ENCODE data around the gene DBF4.
"Not testable (repeated sequence)": the region's sequence is repeated elsewhere in the genome, so short reads cannot be mapped to it uniquely, and the experiment has no call there.

The DBF4 gene

GRCh38 chr7:87918740-87919139, 42.4 kb downstream of the DBF4 start:
- no peaks in the 10 kb centered on the region for H3K79me1 ChIP-seq (replicated peaks; ENCODE audit: low read length, poor library complexity, severe bottlenecking)
- no peak overlapping the region for H3K4me3 ChIP-seq (ENCODE audit: insufficient read depth in 1 of 2, low read depth in 1 of 2, low read length in 2 of 2)
- H2BK120ac ChIP-seq (ENCODE audit: low read depth, low read length), result no peak overlapping the region
- no peak overlapping the region for H3K4me2 ChIP-seq (ENCODE audit: low read length, poor library complexity, severe bottlenecking)
- no peak overlapping the region for H3K9ac ChIP-seq (ENCODE audit: low read length)
- no peak overlapping the region for H3K14ac ChIP-seq (ENCODE audit: low read length in 2 of 2)
- H3K23ac ChIP-seq (ENCODE audit: low read length in 2 of 2), result no peak overlapping the region
- no peaks in the 10 kb centered on the region for H3K9me3 ChIP-seq (ENCODE audit: control insufficient read depth, low read length)
- no peaks in the 10 kb centered on the region for H3K4me1 ChIP-seq (ENCODE audit: control insufficient read depth, insufficient read depth, low read depth, low read length)
- H2AFZ ChIP-seq (ENCODE audit: low read depth, low read length), result no peak overlapping the region
- H3K18ac ChIP-seq (ENCODE audit: low read depth in 1 of 2, low read length in 2 of 2), result no peak overlapping the region
- DNase-seq, result no peak
- no peak overlapping the region for H3K4ac ChIP-seq (ENCODE audit: low read depth in 1 of 2, low read length in 2 of 2)
- H4K8ac ChIP-seq (ENCODE audit: low read length), result no peak overlapping the region
- no peak overlapping the region for H2BK5ac ChIP-seq (ENCODE audit: low read depth, low read length, poor library complexity, severe bottlenecking)
- no peaks in the 10 kb centered on the region for H3K36me3 ChIP-seq (ENCODE audit: control insufficient read depth in 1 of 2, insufficient read depth in 2 of 2, low read depth in 1 of 2, low read length in 2 of 2)
- no peak overlapping the region for H4K91ac ChIP-seq (ENCODE audit: low read length)
- H3K27me3 ChIP-seq (ENCODE audit: control insufficient read depth in 1 of 2, insufficient read depth in 1 of 2, low read length in 2 of 2), result no peaks in the 10 kb centered on the region
- no peak overlapping the region for H2BK15ac ChIP-seq (ENCODE audit: low read depth, poor library complexity, severe bottlenecking)
- no peak overlapping the region for H3K27ac ChIP-seq (ENCODE audit: low read length, poor library complexity, severe bottlenecking)
- WGBS, result 70% methylated on average over 1 of the region's 1 CpG
- H2AK5ac ChIP-seq (ENCODE audit: low read length, severe bottlenecking), result no peak overlapping the region
- no peak overlapping the region for H2BK12ac ChIP-seq (ENCODE audit: low read length in 2 of 2)

GRCh38 chr7:87919875-87920274, 43.6 kb downstream of the DBF4 start:
- no peaks in the 10 kb centered on the region for H3K4me1 ChIP-seq (ENCODE audit: control insufficient read depth, insufficient read depth, low read depth, low read length)
- H2BK120ac ChIP-seq (ENCODE audit: low read depth, low read length), result no peak overlapping the region
- H3K14ac ChIP-seq (ENCODE audit: low read length in 2 of 2), result no peak overlapping the region
- no peak overlapping the region for H3K18ac ChIP-seq (ENCODE audit: low read depth in 1 of 2, low read length in 2 of 2)
- no peaks in the 10 kb centered on the region for H3K9me3 ChIP-seq (ENCODE audit: control insufficient read depth, low read length)
- no peak overlapping the region for H4K8ac ChIP-seq (ENCODE audit: low read length)
- no peaks in the 10 kb centered on the region for H3K36me3 ChIP-seq (ENCODE audit: control insufficient read depth in 1 of 2, insufficient read depth in 2 of 2, low read depth in 1 of 2, low read length in 2 of 2)
- 89% methylated on average over 6 of the region's 6 CpGs for WGBS
- no peak for DNase-seq
- no peak overlapping the region for H3K27ac ChIP-seq (ENCODE audit: low read length, poor library complexity, severe bottlenecking)
- H2AFZ ChIP-seq (ENCODE audit: low read depth, low read length), result no peak overlapping the region
- H2BK5ac ChIP-seq (ENCODE audit: low read depth, low read length, poor library complexity, severe bottlenecking), result no peak overlapping the region
- H2BK15ac ChIP-seq (ENCODE audit: low read depth, poor library complexity, severe bottlenecking), result no peak overlapping the region
- H3K27me3 ChIP-seq (ENCODE audit: control insufficient read depth in 1 of 2, insufficient read depth in 1 of 2, low read length in 2 of 2), result no peaks in the 10 kb centered on the region
- no peak overlapping the region for H3K4me2 ChIP-seq (ENCODE audit: low read length, poor library complexity, severe bottlenecking)
- no peak overlapping the region for H3K4ac ChIP-seq (ENCODE audit: low read depth in 1 of 2, low read length in 2 of 2)
- H4K91ac ChIP-seq (ENCODE audit: low read length), result no peak overlapping the region
- no peak overlapping the region for H3K9ac ChIP-seq (ENCODE audit: low read length)
- no peak overlapping the region for H3K23ac ChIP-seq (ENCODE audit: low read length in 2 of 2)
- H2BK12ac ChIP-seq (ENCODE audit: low read length in 2 of 2), result no peak overlapping the region
- no peak overlapping the region for H3K4me3 ChIP-seq (ENCODE audit: insufficient read depth in 1 of 2, low read depth in 1 of 2, low read length in 2 of 2)
- no peak overlapping the region for H2AK5ac ChIP-seq (ENCODE audit: low read length, severe bottlenecking)
- no peaks in the 10 kb centered on the region for H3K79me1 ChIP-seq (replicated peaks; ENCODE audit: low read length, poor library complexity, severe bottlenecking)

GRCh38 chr7:87920578-87920977, 44.3 kb downstream of the DBF4 start:
- H3K23ac ChIP-seq (ENCODE audit: low read length in 2 of 2), result no peak overlapping the region
- H3K4me1 ChIP-seq (ENCODE audit: control insufficient read depth, insufficient read depth, low read depth, low read length), result no peaks in the 10 kb centered on the region
- no peak overlapping the region for H2AK5ac ChIP-seq (ENCODE audit: low read length, severe bottlenecking)
- no peak overlapping the region for H2BK12ac ChIP-seq (ENCODE audit: low read length in 2 of 2)
- DNase-seq, result no peak
- no peak overlapping the region for H3K9ac ChIP-seq (ENCODE audit: low read length)
- no peak overlapping the region for H2AFZ ChIP-seq (ENCODE audit: low read depth, low read length)
- no peak overlapping the region for H4K91ac ChIP-seq (ENCODE audit: low read length)
- 88% methylated on average over 4 of the region's 5 CpGs for WGBS
- no peak overlapping the region for H2BK15ac ChIP-seq (ENCODE audit: low read depth, poor library complexity, severe bottlenecking)
- no peak overlapping the region for H4K8ac ChIP-seq (ENCODE audit: low read length)
- no peak overlapping the region for H2BK5ac ChIP-seq (ENCODE audit: low read depth, low read length, poor library complexity, severe bottlenecking)
- H3K18ac ChIP-seq (ENCODE audit: low read depth in 1 of 2, low read length in 2 of 2), result no peak overlapping the region
- no peak overlapping the region for H2BK120ac ChIP-seq (ENCODE audit: low read depth, low read length)
- H3K27ac ChIP-seq (ENCODE audit: low read length, poor library complexity, severe bottlenecking), result no peak overlapping the region
- no peak overlapping the region for H3K4ac ChIP-seq (ENCODE audit: low read depth in 1 of 2, low read length in 2 of 2)
- no peaks in the 10 kb centered on the region for H3K9me3 ChIP-seq (ENCODE audit: control insufficient read depth, low read length)
- no peaks in the 10 kb centered on the region for H3K27me3 ChIP-seq (ENCODE audit: control insufficient read depth in 1 of 2, insufficient read depth in 1 of 2, low read length in 2 of 2)
- H3K4me3 ChIP-seq (ENCODE audit: insufficient read depth in 1 of 2, low read depth in 1 of 2, low read length in 2 of 2), result no peak overlapping the region
- H3K79me1 ChIP-seq (replicated peaks; ENCODE audit: low read length, poor library complexity, severe bottlenecking), result no peaks in the 10 kb centered on the region
- no peaks in the 10 kb centered on the region for H3K36me3 ChIP-seq (ENCODE audit: control insufficient read depth in 1 of 2, insufficient read depth in 2 of 2, low read depth in 1 of 2, low read length in 2 of 2)
- no peak overlapping the region for H3K4me2 ChIP-seq (ENCODE audit: low read length, poor library complexity, severe bottlenecking)
- no peak overlapping the region for H3K14ac ChIP-seq (ENCODE audit: low read length in 2 of 2)

GRCh38 chr7:87922759-87923395, 46.6 kb downstream of the DBF4 start:
- H3K36me3 ChIP-seq (ENCODE audit: control insufficient read depth in 1 of 2, insufficient read depth in 2 of 2, low read depth in 1 of 2, low read length in 2 of 2); H3K14ac ChIP-seq (ENCODE audit: low read length in 2 of 2); H3K4me1 ChIP-seq (ENCODE audit: control insufficient read depth, insufficient read depth, low read depth, low read length); H2BK12ac ChIP-seq (ENCODE audit: low read length in 2 of 2); H3K18ac ChIP-seq (ENCODE audit: low read depth in 1 of 2, low read length in 2 of 2); H3K23ac ChIP-seq (ENCODE audit: low read length in 2 of 2); H3K9me3 ChIP-seq (ENCODE audit: control insufficient read depth, low read length); H2BK15ac ChIP-seq (ENCODE audit: low read depth, poor library complexity, severe bottlenecking); H2BK120ac ChIP-seq (ENCODE audit: low read depth, low read length); H3K27me3 ChIP-seq (ENCODE audit: control insufficient read depth in 1 of 2, insufficient read depth in 1 of 2, low read length in 2 of 2); H3K4me2 ChIP-seq (ENCODE audit: low read length, poor library complexity, severe bottlenecking); H2AFZ ChIP-seq (ENCODE audit: low read depth, low read length); H2BK5ac ChIP-seq (ENCODE audit: low read depth, low read length, poor library complexity, severe bottlenecking); H4K8ac ChIP-seq (ENCODE audit: low read length); H2AK5ac ChIP-seq (ENCODE audit: low read length, severe bottlenecking); H3K27ac ChIP-seq (ENCODE audit: low read length, poor library complexity, severe bottlenecking); H3K9ac ChIP-seq (ENCODE audit: low read length); H3K79me1 ChIP-seq (replicated peaks; ENCODE audit: low read length, poor library complexity, severe bottlenecking); H3K4me3 ChIP-seq (ENCODE audit: insufficient read depth in 1 of 2, low read depth in 1 of 2, low read length in 2 of 2); H4K91ac ChIP-seq (ENCODE audit: low read length); H3K4ac ChIP-seq (ENCODE audit: low read depth in 1 of 2, low read length in 2 of 2); DNase-seq: not testable (repeated sequence)
- 91% methylated on average over 8 of the region's 8 CpGs for WGBS
